HG02759 (cell line): ENCODE results near the gene LITAF.
"Not testable (repeated sequence)": the region's sequence is repeated elsewhere in the genome, so short reads cannot be mapped to it uniquely, and the experiment has no call there.

ENCODE experiments used
- ATAC-seq: cut with Tn5 transposase; IDR thresholded peaks from one replicate; pipeline ENCODE4 v1.9.1; 2021; ENCODE audit warnings: mild to moderate bottlenecking, moderate library complexity; ENCODE audit not compliant: unreplicated experiment

LITAF gene

DNA sequence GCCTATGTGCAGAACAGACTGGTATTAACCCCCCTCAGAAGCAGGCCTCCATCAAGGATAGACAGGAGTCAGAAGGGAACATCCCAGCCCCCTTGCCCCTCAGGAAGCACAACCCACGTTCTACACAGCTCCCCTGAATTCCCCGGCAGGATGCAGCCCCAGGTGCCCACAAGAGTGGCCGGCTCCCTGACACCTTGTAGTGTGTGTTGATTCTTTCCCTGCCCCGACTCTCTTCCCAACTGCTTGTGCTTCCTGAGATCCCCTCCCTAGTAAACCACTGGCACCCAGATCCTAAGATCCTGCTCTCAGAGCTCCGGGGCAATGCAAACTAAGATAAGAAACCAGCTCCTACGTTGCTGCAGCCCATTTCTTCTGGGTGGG is 34.8 kb upstream of the LITAF start:
- ATAC-seq = no peak

DNA sequence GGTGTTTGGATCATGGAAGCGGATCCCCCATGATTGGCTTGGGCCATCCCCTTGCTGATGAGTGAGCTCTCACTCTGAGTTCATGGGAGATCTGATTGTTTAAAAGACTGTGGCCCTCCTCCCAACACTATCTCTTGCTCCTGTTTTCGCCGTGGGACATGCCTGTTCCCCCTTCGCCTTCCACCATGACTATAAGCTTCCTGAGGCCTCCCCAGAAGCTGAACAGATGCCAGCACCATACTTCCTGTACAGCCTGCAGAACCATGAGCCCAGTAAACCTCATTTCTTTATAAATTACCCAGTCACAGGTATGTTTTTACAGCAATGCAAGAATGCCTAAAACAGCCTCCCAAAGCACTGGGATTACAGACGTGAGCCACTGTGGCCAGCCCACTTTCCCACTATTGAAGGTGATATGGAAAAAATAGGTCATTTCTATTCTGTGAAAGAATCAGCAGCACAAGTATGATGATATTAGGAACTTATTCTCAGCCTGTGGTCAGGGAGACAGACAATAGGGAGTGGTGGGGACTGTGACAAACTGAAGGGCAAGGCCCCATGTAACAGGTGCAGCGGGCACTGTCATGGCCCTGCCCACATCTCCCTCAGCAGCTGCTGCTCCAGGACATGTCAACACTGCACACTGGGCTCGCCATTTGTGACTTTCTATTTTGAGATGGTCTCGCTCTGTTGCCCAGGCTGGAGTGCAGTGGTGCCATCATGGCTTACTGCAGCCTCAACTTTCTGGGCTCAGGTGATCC is 33.7 kb upstream of the LITAF start:
- no peak for ATAC-seq

- peak; percentile 66 for ATAC-seq
Measured at GRCh38 chr16:11619327-11619851, 32.7 kb upstream of the LITAF start.

- ATAC-seq = no peak
Measured at GRCh38 chr16:11618107-11618717, 31.5 kb upstream of the LITAF start.

DNA sequence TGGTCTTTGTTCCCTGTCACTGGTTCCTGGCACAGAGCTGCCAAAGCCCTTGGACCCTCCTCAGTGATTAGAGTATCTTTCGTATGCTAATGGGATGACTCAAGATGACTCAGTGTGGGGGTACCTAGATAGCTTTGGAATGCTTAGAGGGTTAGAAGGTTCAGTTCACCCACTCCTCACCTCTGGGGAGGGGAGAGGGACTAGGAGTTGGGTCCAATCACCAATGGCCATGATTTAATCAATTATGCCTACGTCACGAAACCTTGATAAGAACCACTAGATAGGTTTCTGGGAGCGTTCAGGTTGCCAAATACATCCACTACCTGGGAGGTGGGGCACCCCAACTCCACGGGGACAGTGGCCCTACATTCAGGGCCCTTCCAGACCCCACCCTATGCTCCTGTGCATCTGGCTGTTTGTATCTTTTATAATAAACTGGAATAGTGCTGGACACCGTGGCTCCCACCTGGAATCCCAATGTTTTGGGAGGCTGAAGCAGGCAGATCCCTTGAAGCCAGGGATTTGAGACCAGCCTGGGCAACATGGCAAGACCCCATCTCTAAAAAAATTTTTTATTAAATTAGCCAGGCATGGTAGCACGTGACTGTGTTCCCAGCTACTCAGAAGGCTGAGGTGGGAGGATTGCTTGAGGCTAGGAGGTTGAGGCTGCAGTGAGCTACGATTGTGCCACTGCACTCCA is 29.2 kb upstream of the LITAF start:
- ATAC-seq = no peak

- ATAC-seq = no peak
Measured at GRCh38 chr16:11614587-11615175, 28.0 kb upstream of the LITAF start.

DNA sequence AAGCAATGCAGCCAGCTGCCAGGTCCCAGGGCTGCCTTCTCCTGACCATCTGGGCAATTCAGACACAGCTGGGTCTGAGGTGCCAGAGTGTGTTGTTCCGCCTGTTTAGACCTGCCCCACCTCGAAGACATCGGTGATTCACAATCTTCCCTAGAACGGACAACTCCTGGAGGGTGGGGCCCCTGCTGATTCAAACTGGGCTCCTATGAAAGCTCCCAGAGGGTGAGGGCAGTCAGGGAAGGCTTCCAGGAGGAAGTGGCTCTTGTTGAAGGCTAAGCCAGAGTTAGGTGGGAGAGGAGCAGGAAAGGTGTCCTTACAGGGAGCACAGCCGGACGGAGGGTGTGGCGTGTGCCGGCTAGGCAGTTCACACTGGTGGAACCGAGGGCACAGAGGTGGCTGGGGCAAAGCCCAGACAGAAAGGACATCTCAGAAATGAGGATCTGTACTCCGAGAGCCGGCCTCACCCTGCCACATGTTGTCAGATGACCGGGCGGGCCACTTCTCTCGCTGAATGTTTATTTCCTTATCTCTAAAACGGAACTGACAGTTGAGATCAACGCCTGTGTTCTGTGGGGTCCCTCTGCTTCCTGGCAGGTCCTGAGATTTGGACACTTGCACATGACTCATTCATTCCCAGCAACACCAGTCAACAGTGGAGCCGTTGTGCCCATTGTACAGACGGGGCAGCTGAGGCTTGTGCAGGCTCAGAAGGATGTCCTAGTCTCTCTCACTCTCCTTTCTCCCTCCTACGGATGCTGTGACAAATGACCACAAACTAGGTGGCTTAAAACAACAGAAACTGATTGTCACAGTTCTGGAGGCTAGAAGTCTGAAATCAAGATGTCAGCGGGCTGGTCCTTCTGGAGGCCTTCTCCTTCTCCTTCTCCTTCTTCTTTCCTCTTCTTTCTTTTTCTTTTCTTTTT is 26.9 kb upstream of the LITAF start:
- no peak for ATAC-seq

- no peak for ATAC-seq
Measured at GRCh38 chr16:11612665-11613025, 25.9 kb upstream of the LITAF start.

- no peak for ATAC-seq
Measured at GRCh38 chr16:11611871-11612664, 25.3 kb upstream of the LITAF start.

DNA sequence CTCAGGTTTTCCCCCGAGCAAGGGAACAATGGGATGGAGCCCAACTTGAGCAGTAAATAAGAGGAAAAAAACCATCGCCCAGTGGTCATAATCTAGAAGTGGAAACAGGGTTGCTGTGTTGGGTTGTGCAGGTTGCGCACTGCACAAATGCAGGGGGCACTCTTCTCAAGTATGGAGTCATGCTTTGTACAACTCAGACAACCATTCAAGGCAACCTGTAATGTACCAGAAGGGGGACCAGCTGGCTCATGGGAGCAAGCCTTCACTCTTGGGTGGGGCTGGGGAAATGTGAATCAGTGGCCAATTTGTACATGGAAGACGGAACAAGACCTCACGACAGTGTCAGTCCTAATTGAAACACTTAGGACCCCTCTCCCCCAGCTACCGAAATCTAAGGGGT is 23.9 kb upstream of the LITAF start:
- ATAC-seq = no peak

DNA sequence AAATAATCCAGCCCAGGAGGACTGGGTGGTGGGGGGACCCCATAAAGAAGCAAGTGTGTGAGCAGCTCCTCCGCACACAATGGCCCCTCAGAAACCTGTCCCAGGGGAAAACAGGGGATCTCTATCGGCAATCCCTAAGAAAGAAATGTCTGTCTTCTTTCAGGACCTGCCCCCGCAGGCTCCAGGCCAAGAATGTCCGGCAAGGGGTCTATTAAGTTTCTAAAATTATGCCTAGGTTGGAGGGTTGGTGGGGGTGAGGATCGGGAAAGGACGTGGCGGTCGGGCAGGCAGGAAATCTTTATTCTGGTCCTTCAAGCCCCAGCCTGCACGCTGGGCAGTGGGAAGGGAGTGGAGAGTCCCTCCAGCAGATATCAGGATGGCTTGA is 23.4 kb upstream of the LITAF start:
- ATAC-seq = no peak

DNA sequence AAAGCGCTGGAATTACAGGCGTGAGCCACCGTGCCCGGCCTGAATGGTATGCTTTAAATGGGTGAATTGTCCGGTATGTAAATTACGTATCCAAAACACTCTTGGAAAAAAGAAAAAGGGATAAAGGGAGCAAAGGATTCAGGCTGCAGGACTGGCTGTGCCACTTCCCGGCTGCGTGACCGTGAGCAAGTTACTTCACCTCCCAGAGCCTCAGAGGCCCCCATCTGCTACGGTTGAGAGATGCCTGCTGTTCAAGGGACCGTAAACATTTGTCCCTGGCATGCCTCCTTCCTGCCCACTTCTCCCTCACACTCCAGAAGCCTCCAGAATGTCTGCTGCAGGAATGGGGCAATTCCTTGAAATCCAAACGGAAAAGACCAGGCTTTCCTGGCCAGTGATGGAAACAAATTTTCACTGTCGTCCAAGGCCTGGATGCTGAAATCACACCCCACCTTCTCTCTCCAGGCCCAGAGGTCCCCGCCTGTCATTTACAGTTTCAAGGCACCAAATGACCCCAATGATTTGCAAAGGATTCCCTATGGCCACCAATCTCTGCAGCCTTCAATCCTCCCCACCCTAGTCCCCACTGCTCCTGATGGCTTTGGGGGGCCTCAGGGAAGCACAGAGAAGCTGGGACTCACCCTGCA is 22.9 kb upstream of the LITAF start:
- ATAC-seq = no peak

GRCh38 chr16:11605891-11606290 is 19.2 kb upstream of the LITAF start:
- no peak for ATAC-seq

DNA sequence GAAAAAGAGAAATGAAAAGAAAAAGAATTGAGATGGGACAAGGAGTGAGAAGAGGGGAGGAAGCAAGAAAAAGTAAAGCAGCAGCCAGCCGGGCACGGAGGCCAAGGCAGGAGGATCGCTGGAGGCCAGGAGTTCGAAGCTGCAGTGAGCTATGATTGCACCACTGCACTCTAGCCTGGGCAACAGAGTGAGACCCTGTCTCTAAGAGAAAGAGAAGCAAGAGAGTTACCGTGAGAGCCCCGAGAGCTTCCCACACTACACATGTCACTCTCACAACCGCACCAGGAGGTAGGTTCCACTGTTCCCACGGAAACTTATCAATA is 18.8 kb upstream of the LITAF start:
- no peak for ATAC-seq

GRCh38 chr16:11604783-11605563 is 18.3 kb upstream of the LITAF start:
- ATAC-seq = no peak

DNA sequence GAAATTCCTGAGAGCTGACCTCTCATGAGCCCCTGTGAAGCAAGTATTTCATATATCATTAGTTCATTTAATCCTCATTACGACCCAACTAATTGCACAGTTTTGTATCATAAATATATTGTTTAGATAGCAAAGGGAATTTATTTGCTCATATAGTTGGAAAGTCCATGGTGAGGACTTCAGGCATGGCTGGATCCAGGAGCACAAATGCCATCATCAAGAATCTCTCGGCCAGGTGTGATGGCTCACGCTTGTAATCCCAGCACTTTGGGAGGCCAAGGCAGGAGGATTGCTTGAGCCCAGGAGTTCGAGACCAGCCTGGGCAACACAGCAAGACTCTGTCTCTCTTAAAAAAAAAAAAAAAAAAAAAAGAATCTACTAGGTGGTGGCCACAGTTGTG is 17.6 kb upstream of the LITAF start:
- ATAC-seq = not testable (repeated sequence)

DNA sequence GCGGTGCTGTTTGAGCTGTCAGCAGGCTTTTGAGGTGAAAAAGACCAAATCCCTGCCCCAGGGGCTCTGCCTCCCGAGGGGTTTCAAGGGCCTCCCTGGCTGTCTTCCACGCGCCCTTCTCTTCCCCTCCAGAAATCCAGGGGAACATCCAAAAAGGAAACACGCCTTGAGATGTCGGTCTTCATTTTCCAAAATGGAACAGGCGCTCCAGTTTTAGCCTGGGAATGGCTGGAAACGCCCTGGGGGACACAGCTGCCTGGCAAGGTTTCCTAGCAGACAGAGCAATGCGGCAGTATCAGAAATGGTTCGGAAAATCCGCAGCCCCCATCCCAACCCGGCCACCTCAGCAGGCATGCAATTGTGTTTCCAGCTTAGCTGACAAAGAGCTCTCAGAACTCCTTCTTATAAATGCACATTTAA is 16.6 kb upstream of the LITAF start:
- ATAC-seq = no peak

GRCh38 chr16:11602321-11602720 is 15.6 kb upstream of the LITAF start:
- ATAC-seq = no peak

- ATAC-seq = no peak
Measured at GRCh38 chr16:11601911-11602310, 15.2 kb upstream of the LITAF start.
